Heart left ventricle (tissue), 16 donors: ENCODE results near the gene WDFY3. TPM values are rescaled to one million over a fixed set of nuclear protein-coding genes. Genes with fewer than 3 reads are reported as not detected.

Source experiments
- ATAC-seq, 4 donors: fragments of 200-7000 bp; cut with Tn5 transposase; one replicate each; pipeline ENCODE4 v1.9.1; 2020 to 2022; ENCODE audit warnings: moderate library complexity in 4 of 4, mild to moderate bottlenecking in 3 of 4, moderate number of reproducible peaks in 1 of 4
- DNase-seq, 5 donors: peaks; one replicate each; pipeline ENCODE4 v3.0.0-alpha.2; 2020
- H3K27ac ChIP-seq, 12 donors: fragments of 200-600 bp; sonication (generic) in 4 of 12; one replicate each; pipeline versions ENCODE4 v1.5.0 to v1.8.0; 2016 to 2022; ENCODE audit warnings: mild to moderate bottlenecking in 2 of 12
- H3K27me3 ChIP-seq, 9 donors: fragments of 200-600 bp; sonication (generic) in 2 of 9; one replicate each; pipeline versions ENCODE4 v1.5.1 to v1.8.0; 2016 to 2022; ENCODE audit warnings: mild to moderate bottlenecking in 3 of 9
- H3K36me3 ChIP-seq, 9 donors: fragments of 200-600 bp; sonication (generic) in 2 of 9; one replicate each; pipeline versions ENCODE4 v1.5.0 to v1.8.0; 2018 to 2022; ENCODE audit warnings: mild to moderate bottlenecking in 2 of 9
- H3K4me1 ChIP-seq, 12 donors: fragments of 200-600 bp; sonication (generic) in 4 of 12; one replicate each; pipeline versions ENCODE4 v1.5.0 to v1.8.0; 2016 to 2022; ENCODE audit warnings: mild to moderate bottlenecking in 3 of 12
- H3K4me3 ChIP-seq, 12 donors: fragments of 200-600 bp; sonication (generic) in 4 of 12; one replicate each; pipeline versions ENCODE4 v1.5.0 to v1.8.0; 2017 to 2022; ENCODE audit warnings: mild to moderate bottlenecking in 9 of 12, moderate library complexity in 4 of 12
- H3K9me3 ChIP-seq, 12 donors: fragments of 200-600 bp; sonication (generic) in 4 of 12; one replicate each; pipeline versions ENCODE4 v1.5.0 to v1.8.0; 2016 to 2022; ENCODE audit warnings: mild to moderate bottlenecking in 1 of 12
- POLR2A ChIP-seq, 2 donors: fragments of 450-650 bp; IDR thresholded peaks; one replicate each; pipeline ENCODE4 v1.6.1; 2017; ENCODE audit warnings: antibody characterized with exemption in 2 of 2, mild to moderate bottlenecking in 2 of 2, moderate library complexity in 2 of 2
- WGBS, 4 donors: extraction: QIAGEN DNeasy Blood & Tissue Kit in 2 of 4; methylation state at CpG; one replicate each; pipeline versions ENCODE4 v1.1.5 to v1.1.7; 2013 to 2018; 5-methylcytosine and 5-hydroxymethylcytosine counted together
- intact Hi-C, 10 donors: fragments of 100-400 bp; cut with DNase I; formaldehyde crosslinking; loops; one replicate each; pipeline versions ENCODE4 v1.11.1 to v1.14.2; 2022
- polyA plus RNA-seq, 2 donors: library from polyadenylated mRNA; stranded (reverse); fragments of 200-250 nt; gene quantifications; one replicate each; pipeline ENCODE4 v1.2.3, GENCODE V29; 2013
- total RNA-seq, 9 donors: library from RNA; depleted of rRNA in 2 of 9; stranded (reverse); fragments of >200 nt in 2 of 9; fragmentation: NEBNext Ultra II Directional in 3 of 9; extraction: Animal tissue kit (Norgen Biotek cat#: 25700) in 3 of 9; gene quantifications; one replicate each; pipeline versions ENCODE4 v1.1.0 to v1.2.4, GENCODE V29; 2016 to 2023
- TF ChIP-seq, protein P1 (sequence below), 12 donors: fragments of 200-600 bp; sonication (generic) in 4 of 12; IDR thresholded peaks; one replicate each; pipeline versions ENCODE4 v1.5.0 to v1.8.0; 2018 to 2022; ENCODE audit warnings: antibody characterized with exemption in 12 of 12, mild to moderate bottlenecking in 5 of 12
- donor health status: ischemic (EF 13 %, LVEDD 7.1; RV severe dilation, severe dysfunction).
- donor health status: healthy with polysubstance abuse.
- donor health status: DM: no; HTN: yes; CAD: no.
- donor health status: DM: no; HTN: no; CAD: no.
- donor health status: ischemic (EF 25% LVEDD 6.9; RV normal size, moderate dysfunction).
- donor health status: ischemic (EF 25% LVEDD 5.7; RV mildly dilated, moderate dysfunction).
- donor health status: healthy.
- donor health status: DM: yes; HTN: yes; CAD: no.
- donor health status: ischemic (EF 35%, LVEDD 5.7; RV mildly dilated, moderate dysfunction).
- donor health status: nonischemic (EF 11% LVEDD 7.7; RV severe dilation, severe dysfunction).
- donor health status: DM: yes; HTN: yes; CAD: no.
- donor health status: PGD.
- donor health status: ischemic (EF 29% LVEDD 5.4; RV normal size, mild dysfunction).
- donor health status: nonischemic (EF 23%, LVEDD 6.1; RV moderate dilation, normal function).

The WDFY3 gene
- total and polyA plus RNA-seq, 11 donors, result 5.0 to 103 (median 40.4) TPM

GRCh38 chr4:84790769-84791565 is 175.5 kb downstream of the WDFY3 start:
- WGBS, 4 donors, result 81 to 85% (median 83%) methylated on average over 5 of the region's 5 CpGs
- ATAC-seq, result no peak
- no peak for DNase-seq
- Histone ChIP-seq H3K36me3 (peaks cover 0 to 98% (median 80%) of the 10 kb centered on the region in 9 donors), H3K27me3 (no peaks in the 10 kb centered on the region), H3K27ac (no peak overlapping the region), H3K4me3 (no peak overlapping the region), H3K9me3 (no peaks in the 10 kb centered on the region), H3K4me1 (no peaks in the 10 kb centered on the region)
- TF ChIP-seq, protein P1, sequence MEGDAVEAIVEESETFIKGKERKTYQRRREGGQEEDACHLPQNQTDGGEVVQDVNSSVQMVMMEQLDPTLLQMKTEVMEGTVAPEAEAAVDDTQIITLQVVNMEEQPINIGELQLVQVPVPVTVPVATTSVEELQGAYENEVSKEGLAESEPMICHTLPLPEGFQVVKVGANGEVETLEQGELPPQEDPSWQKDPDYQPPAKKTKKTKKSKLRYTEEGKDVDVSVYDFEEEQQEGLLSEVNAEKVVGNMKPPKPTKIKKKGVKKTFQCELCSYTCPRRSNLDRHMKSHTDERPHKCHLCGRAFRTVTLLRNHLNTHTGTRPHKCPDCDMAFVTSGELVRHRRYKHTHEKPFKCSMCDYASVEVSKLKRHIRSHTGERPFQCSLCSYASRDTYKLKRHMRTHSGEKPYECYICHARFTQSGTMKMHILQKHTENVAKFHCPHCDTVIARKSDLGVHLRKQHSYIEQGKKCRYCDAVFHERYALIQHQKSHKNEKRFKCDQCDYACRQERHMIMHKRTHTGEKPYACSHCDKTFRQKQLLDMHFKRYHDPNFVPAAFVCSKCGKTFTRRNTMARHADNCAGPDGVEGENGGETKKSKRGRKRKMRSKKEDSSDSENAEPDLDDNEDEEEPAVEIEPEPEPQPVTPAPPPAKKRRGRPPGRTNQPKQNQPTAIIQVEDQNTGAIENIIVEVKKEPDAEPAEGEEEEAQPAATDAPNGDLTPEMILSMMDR (IDR thresholded peaks at IDR 0.05), result no peak
- TF ChIP-seq POLR2A (IDR thresholded peaks at IDR 0.05), result no peak
- intact Hi-C loops, result loop anchor here in 1 of 10 donors (10.0 kb wide), 1 partner anchor 46 kb away; no protein-coding TSS in a partner anchor

GRCh38 chr4:84786478-84786877 is 180.0 kb downstream of the WDFY3 start:
- WGBS, 4 donors, result 97 to 100% (median 99%) methylated on average over 1 of the region's 1 CpG
- intact Hi-C loops, result no loop called here
- H3K9me3 ChIP-seq, result no peaks in the 10 kb centered on the region
- no peak overlapping the region for H3K4me3 ChIP-seq
- TF ChIP-seq, protein P1 (IDR thresholded peaks at IDR 0.05), result no peak
- TF ChIP-seq POLR2A (IDR thresholded peaks at IDR 0.05), result no peak
- H3K27ac ChIP-seq, result no peak overlapping the region
- H3K36me3 ChIP-seq, result peaks cover 0 to 98% (median 89%) of the 10 kb centered on the region in 9 donors
- DNase-seq (no peak), ATAC-seq (no peak)
- no peaks in the 10 kb centered on the region for H3K27me3 ChIP-seq
- no peaks in the 10 kb centered on the region for H3K4me1 ChIP-seq

GRCh38 chr4:84782517-84782916 is 184.0 kb downstream of the WDFY3 start:
- no peaks in the 10 kb centered on the region for H3K9me3 ChIP-seq
- DNase-seq, result no peak
- TF ChIP-seq POLR2A (IDR thresholded peaks at IDR 0.05), result no peak
- TF ChIP-seq, protein P1 (IDR thresholded peaks at IDR 0.05), result no peak
- 96 to 99% (median 97%) methylated on average over 4 of the region's 4 CpGs for WGBS, 4 donors
- no peaks in the 10 kb centered on the region for H3K4me1 ChIP-seq
- no peak overlapping the region for H3K27ac ChIP-seq
- H3K27me3 ChIP-seq, result no peaks in the 10 kb centered on the region
- intact Hi-C loops, result no loop called here
- ATAC-seq, result no peak
- H3K36me3 ChIP-seq, result peaks cover 0 to 99% (median 87%) of the 10 kb centered on the region in 9 donors
- no peak overlapping the region for H3K4me3 ChIP-seq

- TF ChIP-seq, protein P1 (IDR thresholded peaks at IDR 0.05), result no peak
- TF ChIP-seq POLR2A (IDR thresholded peaks at IDR 0.05), result no peak
- ATAC-seq (no peak), DNase-seq (no peak)
- Histone ChIP-seq H3K36me3 (peaks cover 0 to 99% (median 82%) of the 10 kb centered on the region in 9 donors), H3K4me3 (no peak overlapping the region), H3K4me1 (no peaks in the 10 kb centered on the region), H3K9me3 (no peaks in the 10 kb centered on the region), H3K27me3 (no peaks in the 10 kb centered on the region), H3K27ac (no peak overlapping the region)
- 96 to 99% (median 98%) methylated on average over 3 of the region's 3 CpGs for WGBS, 4 donors
- intact Hi-C loops, result no loop called here
Measured at GRCh38 chr4:84780719-84781118, 185.8 kb downstream of the WDFY3 start.
